Memory B cell (primary cell): ENCODE results near the gene DHX8.

Experiments
- ATAC-seq: fragments of 150-1000 bp; cut with Tn5 transposase; 2 replicates; pipeline ENCODE4 v1.10.0; 2021; ENCODE audit warnings: low read depth, mild to moderate bottlenecking, moderate library complexity
- DNase-seq, 2 donors: peaks; one replicate each; pipeline ENCODE4 v3.0.0; 2022; ENCODE audit warnings: low spot score in 2 of 2
- H3K27ac Mint-ChIP-seq: one replicate; pipeline ENCODE4 v1.8.0; 2022; ENCODE audit warnings: mild to moderate bottlenecking, moderate library complexity, mixed read lengths
- H3K27me3 Mint-ChIP-seq: one replicate; pipeline ENCODE4 v1.8.0; 2022; ENCODE audit warnings: mixed read lengths
- H3K36me3 Mint-ChIP-seq: one replicate; pipeline ENCODE4 v1.8.0; 2022; ENCODE audit warnings: mild to moderate bottlenecking, mixed read lengths
- H3K4me1 Mint-ChIP-seq: one replicate; pipeline ENCODE4 v1.8.0; 2022; ENCODE audit warnings: mixed read lengths
- H3K4me3 Mint-ChIP-seq: one replicate; pipeline ENCODE4 v1.8.0; 2022; ENCODE audit warnings: mild to moderate bottlenecking, moderate library complexity, mixed read lengths
- H3K9me3 Mint-ChIP-seq: one replicate; pipeline ENCODE4 v1.8.0; 2022; ENCODE audit warnings: mixed read lengths

Gene DHX8

GRCh38 chr17:43524945-43525575, 41.3 kb downstream of the DHX8 start:
- Mint-ChIP-seq H3K9me3 (no peaks in the 10 kb centered on the region), H3K27me3 (no peaks in the 10 kb centered on the region), H3K4me3 (no peak overlapping the region), H3K4me1 (peaks cover 7% of the 10 kb centered on the region), H3K27ac (no peak overlapping the region), H3K36me3 (peaks cover 30% of the 10 kb centered on the region)
- ATAC-seq (no peak), DNase-seq (no peak)

GRCh38 chr17:43526886-43527648, 43.3 kb downstream of the DHX8 start:
- DNase-seq (no peak), ATAC-seq (no peak)
- Mint-ChIP-seq H3K27ac (no peak overlapping the region), H3K4me3 (no peak overlapping the region), H3K27me3 (no peaks in the 10 kb centered on the region), H3K4me1 (peaks cover 5% of the 10 kb centered on the region), H3K36me3 (peaks cover 19% of the 10 kb centered on the region), H3K9me3 (no peaks in the 10 kb centered on the region)

GRCh38 chr17:43528319-43528987, 44.7 kb downstream of the DHX8 start:
- no peaks in the 10 kb centered on the region for H3K9me3 Mint-ChIP-seq
- no peaks in the 10 kb centered on the region for H3K27me3 Mint-ChIP-seq
- H3K27ac Mint-ChIP-seq: no peak overlapping the region
- H3K4me3 Mint-ChIP-seq: no peak overlapping the region
- no peak for ATAC-seq
- H3K36me3 Mint-ChIP-seq: peaks cover 19% of the 10 kb centered on the region
- no peak for DNase-seq
- peaks cover 5% of the 10 kb centered on the region for H3K4me1 Mint-ChIP-seq

GRCh38 chr17:43528988-43529814, 45.4 kb downstream of the DHX8 start:
- no peak for DNase-seq
- H3K9me3 Mint-ChIP-seq: no peaks in the 10 kb centered on the region
- H3K36me3 Mint-ChIP-seq: peaks cover 16% of the 10 kb centered on the region
- H3K27ac Mint-ChIP-seq: no peak overlapping the region
- ATAC-seq: no peak
- H3K27me3 Mint-ChIP-seq: no peaks in the 10 kb centered on the region
- H3K4me1 Mint-ChIP-seq: peaks cover 5% of the 10 kb centered on the region
- no peak overlapping the region for H3K4me3 Mint-ChIP-seq

GRCh38 chr17:43529947-43530287, 46.1 kb downstream of the DHX8 start:
- Mint-ChIP-seq H3K9me3 (no peaks in the 10 kb centered on the region), H3K27me3 (no peaks in the 10 kb centered on the region), H3K4me1 (peaks cover 5% of the 10 kb centered on the region), H3K36me3 (peaks cover 10% of the 10 kb centered on the region), H3K4me3 (no peak overlapping the region), H3K27ac (no peak overlapping the region)
- ATAC-seq: no peak
- no peak for DNase-seq

- Mint-ChIP-seq H3K9me3 (no peaks in the 10 kb centered on the region), H3K27me3 (no peaks in the 10 kb centered on the region), H3K4me1 (peaks cover 5% of the 10 kb centered on the region), H3K27ac (no peak overlapping the region), H3K36me3 (peaks cover 8% of the 10 kb centered on the region), H3K4me3 (no peak overlapping the region)
- ATAC-seq: no peak
- DNase-seq: no peak
Measured at GRCh38 chr17:43530288-43531081, 46.7 kb downstream of the DHX8 start.

GRCh38 chr17:43531082-43531378, 47.3 kb downstream of the DHX8 start:
- Mint-ChIP-seq H3K27ac (no peak overlapping the region), H3K27me3 (no peaks in the 10 kb centered on the region), H3K9me3 (no peaks in the 10 kb centered on the region), H3K36me3 (peaks cover 8% of the 10 kb centered on the region), H3K4me3 (no peak overlapping the region), H3K4me1 (peaks cover 5% of the 10 kb centered on the region)
- no peak for DNase-seq
- ATAC-seq: no peak

- no peak overlapping the region for H3K27ac Mint-ChIP-seq
- no peak for DNase-seq
- no peaks in the 10 kb centered on the region for H3K9me3 Mint-ChIP-seq
- peaks cover 3% of the 10 kb centered on the region for H3K36me3 Mint-ChIP-seq
- ATAC-seq: no peak
- no peak overlapping the region for H3K4me3 Mint-ChIP-seq
- H3K27me3 Mint-ChIP-seq: no peaks in the 10 kb centered on the region
- H3K4me1 Mint-ChIP-seq: peaks cover 8% of the 10 kb centered on the region
Measured at GRCh38 chr17:43531955-43532354, 48.2 kb downstream of the DHX8 start.

- no peaks in the 10 kb centered on the region for H3K36me3 Mint-ChIP-seq
- peaks cover 7% of the 10 kb centered on the region for H3K4me1 Mint-ChIP-seq
- no peak for ATAC-seq
- H3K27ac Mint-ChIP-seq: no peak overlapping the region
- DNase-seq: no peak
- no peaks in the 10 kb centered on the region for H3K9me3 Mint-ChIP-seq
- no peaks in the 10 kb centered on the region for H3K27me3 Mint-ChIP-seq
- no peak overlapping the region for H3K4me3 Mint-ChIP-seq
Measured at GRCh38 chr17:43532581-43532980, 48.8 kb downstream of the DHX8 start.

GRCh38 chr17:43533699-43534098, 49.9 kb downstream of the DHX8 start:
- Mint-ChIP-seq H3K4me1 (peaks cover 7% of the 10 kb centered on the region), H3K9me3 (no peaks in the 10 kb centered on the region), H3K4me3 (no peak overlapping the region), H3K36me3 (no peaks in the 10 kb centered on the region), H3K27me3 (no peaks in the 10 kb centered on the region), H3K27ac (no peak overlapping the region)
- ATAC-seq: no peak
- no peak for DNase-seq

GRCh38 chr17:43534909-43535308, 51.1 kb downstream of the DHX8 start:
- Mint-ChIP-seq H3K27me3 (no peaks in the 10 kb centered on the region), H3K36me3 (no peaks in the 10 kb centered on the region), H3K4me3 (no peak overlapping the region), H3K4me1 (peaks cover 4% of the 10 kb centered on the region), H3K27ac (no peak overlapping the region), H3K9me3 (no peaks in the 10 kb centered on the region)
- DNase-seq: no peak
- ATAC-seq: no peak

- Mint-ChIP-seq H3K4me3 (no peak overlapping the region), H3K27me3 (no peaks in the 10 kb centered on the region), H3K36me3 (no peaks in the 10 kb centered on the region), H3K4me1 (peaks cover 4% of the 10 kb centered on the region), H3K9me3 (no peaks in the 10 kb centered on the region), H3K27ac (no peak overlapping the region)
- ATAC-seq: no peak
- DNase-seq: no peak
Measured at GRCh38 chr17:43536236-43536992, 52.6 kb downstream of the DHX8 start.
